Activated T-cell treated with anti-CD3 and anti-CD28 coated beads, Interleukin-2, amount 50 U/mL, for 1 hour (primary cell): ENCODE results near the gene SDK1.
A peak's percentile ranks its signal among the peaks of the same experiment; 100 is the strongest.

ENCODE experiments used
- DNase-seq: peaks from one replicate; pipeline ENCODE4 v3.0.0-alpha.2; 2020

SDK1 gene

GRCh38 chr7:3300651-3301448 lies at the start of gene SDK1:
TSS of gene SDK1 (plus strand) at chr7:3301252. CDS start at chr7:3301587, 335 bp downstream.
- peak; percentile 95 for DNase-seq

DNA sequence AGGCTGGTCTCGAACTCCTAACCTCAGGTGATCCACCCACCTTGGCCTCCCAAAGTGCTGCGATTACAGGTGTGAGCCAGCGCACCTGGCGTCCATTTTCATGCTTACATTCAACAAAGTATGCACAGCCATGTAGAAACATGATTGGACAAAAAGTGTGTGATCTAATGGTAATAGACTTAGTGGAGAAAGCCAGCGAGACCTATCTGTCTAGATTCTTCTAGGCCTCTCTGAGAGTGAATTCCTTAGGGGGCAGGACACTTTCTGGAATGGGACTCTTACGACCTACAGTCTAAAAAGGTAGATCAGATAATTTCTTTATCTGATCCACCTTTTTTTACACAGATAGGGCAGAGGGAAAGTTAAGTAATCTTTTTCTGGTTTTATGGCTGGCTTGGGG lies 46.3 kb upstream of the SDK1 start:
- no peak for DNase-seq

DNA sequence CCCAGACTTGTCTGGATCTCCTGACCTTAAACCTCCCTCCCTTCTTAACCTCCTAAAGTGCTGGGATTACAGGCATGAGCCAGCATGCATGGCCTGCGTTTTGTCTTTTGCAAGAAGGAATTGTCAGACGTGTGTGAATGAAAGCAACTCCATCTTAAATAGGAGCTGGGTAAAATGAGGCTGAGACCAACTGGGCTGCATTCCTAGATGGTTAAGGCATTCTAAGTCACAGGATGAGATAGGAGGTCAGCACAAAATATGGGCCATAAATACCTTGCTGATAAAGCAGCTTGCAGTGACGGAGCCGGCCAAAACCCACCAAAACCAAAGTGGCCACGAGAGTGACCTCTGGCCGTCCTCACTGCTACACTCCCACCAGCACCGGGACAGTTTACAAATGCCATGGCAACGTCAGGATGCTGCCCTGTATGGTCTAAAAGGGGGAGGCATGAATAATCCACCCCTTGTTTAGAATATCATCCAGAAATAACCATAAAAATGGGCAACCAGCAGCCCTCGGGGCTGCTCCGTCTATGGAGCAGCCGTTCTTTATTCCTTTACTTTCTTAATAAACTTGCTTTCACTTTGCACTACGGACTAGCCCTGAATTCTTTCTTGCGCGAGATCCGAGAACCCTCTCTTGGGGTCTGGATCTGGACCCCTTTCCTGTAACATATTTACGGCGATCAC lies 41.2 kb upstream of the SDK1 start:
- DNase-seq = no peak

- DNase-seq = no peak
These were observed 40.7 kb upstream of the SDK1 start for GRCh38 chr7:3260401-3260715.

- DNase-seq = no peak
These were observed 36.2 kb upstream of the SDK1 start for GRCh38 chr7:3264693-3265339.

- DNase-seq = no peak
These were observed 35.7 kb upstream of the SDK1 start for GRCh38 chr7:3265388-3265787.

DNA sequence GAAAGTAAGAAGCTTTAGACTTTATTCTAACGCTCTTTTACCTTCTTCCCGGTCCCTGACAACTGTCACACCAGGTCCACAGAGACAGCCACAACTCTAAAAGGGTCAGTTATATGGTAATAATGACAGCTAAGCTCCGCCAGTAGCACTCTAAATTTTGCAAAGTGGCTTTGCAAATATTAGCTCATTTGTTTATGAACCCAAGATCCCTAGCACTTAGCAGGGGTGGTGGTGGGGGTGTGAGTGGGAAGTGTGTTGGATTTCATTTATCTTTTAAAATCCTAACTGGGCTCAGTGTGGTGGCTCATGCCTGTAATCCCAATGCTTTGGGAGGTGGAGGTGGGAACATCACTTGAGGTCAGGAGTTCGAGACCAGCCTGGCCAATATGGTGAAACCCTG lies 34.8 kb upstream of the SDK1 start:
- DNase-seq = no peak

- DNase-seq = no peak
These were observed 32.9 kb upstream of the SDK1 start for GRCh38 chr7:3267966-3268690.

DNA sequence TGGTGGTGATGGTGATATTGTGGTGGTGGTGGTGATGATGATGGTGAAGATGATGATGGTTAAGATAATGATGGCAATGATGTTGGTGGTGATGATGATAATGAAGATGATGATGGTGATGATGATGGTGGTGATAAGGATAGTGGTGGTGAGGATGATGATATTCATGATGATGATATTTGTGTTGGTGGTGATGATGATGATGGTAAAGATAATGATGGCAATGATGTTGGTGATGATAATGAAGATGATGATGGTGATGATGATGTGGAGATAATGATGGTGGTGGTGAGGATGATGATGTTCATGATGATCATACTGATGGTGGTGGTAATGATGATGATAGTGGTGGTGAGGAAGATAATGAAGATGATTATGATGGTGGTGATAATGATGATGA lies 30.7 kb upstream of the SDK1 start:
- DNase-seq = no peak

DNA sequence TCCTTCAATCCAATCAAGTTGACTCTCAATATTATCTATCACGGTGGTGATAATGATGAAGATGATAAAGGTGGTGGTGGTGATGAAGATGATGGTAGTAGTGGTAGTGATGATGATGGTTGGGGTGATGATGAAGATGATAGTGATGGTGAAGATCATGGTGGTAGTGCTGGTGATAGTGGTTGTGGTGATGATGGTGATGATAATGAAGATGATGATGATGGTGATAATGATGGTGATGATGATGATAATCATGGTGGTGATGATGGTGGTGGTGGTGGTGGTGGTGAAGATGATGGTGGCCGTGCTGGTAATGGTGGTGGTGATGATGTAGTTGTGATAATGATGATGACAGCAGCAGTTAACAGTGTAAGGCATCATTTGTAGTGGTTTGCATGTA lies 29.8 kb upstream of the SDK1 start:
- DNase-seq = no peak

DNA sequence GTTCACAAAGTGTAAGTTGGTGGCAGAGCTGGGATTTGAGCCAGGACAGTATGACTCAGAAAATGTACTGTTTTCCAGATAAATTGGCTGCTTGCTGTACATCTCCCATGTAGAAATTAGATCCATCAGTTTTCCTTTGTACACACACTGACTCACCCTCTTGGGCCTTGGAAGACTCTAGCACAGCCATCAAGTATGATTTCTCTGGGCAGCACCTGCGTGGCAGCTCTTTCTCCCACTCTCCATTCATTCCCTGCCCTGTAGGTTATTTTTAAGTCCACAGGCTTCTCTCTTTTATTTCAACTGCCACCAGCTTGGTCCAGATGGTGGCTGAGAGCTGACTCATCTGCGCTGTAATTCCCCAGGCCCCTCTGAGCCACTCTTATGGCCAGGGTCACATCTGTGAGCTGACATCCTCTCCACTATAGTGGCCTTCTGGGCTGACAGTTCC lies 28.3 kb upstream of the SDK1 start:
- DNase-seq = no peak

- no peak for DNase-seq
These were observed 26.9 kb upstream of the SDK1 start for GRCh38 chr7:3274131-3274530.

DNA sequence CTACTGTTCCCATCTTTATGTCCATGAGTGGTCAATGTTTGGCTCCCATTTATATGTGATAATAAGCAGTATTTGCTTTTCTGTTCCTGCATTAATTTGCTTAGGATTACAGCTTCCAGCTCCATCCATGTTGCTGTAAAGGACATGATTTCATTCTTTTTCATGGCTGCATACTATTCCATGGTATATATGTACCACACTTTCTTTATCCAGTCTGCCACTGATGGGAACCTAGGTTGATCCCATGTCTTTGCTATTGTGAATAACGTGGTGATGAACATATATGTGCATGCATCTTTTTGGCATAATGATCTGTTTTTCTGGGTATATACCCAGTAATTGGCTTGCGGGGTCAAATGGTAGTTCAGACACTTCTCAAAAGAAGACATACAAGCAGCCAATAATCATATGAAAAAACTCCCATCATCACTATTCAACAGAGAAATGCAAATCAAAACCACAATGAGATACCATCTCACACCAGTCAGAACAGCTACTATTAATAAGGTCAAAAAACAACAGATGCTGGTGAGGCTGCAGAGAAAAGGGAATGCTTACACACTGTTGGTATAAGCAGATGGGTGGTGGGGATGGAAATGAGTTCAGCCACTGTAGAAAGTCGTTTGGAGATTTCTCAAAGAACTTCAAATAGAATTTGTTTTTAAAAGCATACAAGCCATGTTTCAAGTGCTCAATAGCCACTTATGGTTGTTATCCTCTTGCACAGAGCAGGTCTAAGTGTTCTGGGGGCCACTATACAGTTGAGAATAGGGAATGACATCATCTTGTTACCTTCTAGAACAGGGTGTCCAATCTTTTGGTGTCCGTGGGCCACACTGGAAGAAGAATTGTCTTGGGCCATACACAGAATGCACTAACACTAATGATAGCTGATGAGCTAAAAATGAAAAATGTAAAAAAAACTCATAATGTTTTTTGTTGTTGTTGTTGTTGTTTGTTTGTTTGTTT lies 23.2 kb upstream of the SDK1 start:
- no peak for DNase-seq

DNA sequence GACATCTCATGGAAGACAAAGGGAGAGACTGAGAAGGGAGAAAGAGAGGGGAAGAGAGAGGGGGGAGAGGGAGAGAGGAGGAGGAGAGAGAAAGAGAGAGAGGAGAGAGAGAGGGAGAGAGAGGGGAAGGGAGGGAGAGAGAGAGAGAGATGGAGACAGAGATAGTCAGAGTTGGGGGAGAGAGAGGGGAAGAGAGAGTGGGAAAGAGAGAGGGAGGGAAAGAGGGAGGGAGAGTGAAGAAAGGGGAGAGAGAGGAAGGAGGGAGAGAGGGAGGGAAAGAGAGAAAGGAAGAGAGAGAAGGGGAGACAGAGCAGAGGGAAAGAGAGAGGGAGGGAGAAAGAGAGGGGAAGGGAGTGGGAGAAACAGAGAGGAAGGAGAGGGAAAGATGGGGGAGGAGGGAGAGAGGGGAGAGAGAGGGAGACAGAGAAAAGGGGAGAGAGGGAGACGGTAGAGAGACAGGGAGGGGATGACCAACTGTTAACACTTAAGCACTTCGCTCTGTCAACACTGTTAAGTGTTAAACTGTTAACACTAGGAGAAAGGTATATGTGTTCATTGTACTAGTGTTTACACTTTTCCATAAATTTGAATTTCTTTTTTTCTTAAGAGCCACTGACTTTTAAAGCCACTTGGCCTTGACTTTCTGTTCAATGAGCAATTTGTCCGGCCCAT lies 21.8 kb upstream of the SDK1 start:
- DNase-seq = no peak

GRCh38 chr7:3280445-3280844 lies 20.6 kb upstream of the SDK1 start:
- no peak for DNase-seq

- no peak for DNase-seq
These were observed 20.0 kb upstream of the SDK1 start for GRCh38 chr7:3280946-3281656.

DNA sequence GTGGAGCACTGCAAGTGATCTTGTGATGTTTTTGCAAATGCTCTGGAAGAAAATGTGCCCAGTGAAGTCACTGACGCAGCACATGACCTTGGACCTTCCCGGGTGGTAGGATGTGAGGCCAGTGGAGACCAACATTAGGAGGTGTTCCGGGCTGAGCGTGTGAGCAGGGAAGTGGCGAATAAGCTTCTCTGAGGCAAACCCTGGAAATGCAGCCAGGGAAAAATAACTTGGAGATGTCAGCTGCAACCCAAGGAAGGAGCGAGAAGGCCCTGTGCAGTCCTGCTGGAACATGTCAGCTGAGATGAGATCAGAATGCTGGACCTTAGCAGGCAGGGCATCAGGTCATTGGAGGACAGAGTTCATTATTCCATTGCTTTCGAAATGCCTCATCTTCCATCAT lies 18.6 kb upstream of the SDK1 start:
- DNase-seq = no peak

DNA sequence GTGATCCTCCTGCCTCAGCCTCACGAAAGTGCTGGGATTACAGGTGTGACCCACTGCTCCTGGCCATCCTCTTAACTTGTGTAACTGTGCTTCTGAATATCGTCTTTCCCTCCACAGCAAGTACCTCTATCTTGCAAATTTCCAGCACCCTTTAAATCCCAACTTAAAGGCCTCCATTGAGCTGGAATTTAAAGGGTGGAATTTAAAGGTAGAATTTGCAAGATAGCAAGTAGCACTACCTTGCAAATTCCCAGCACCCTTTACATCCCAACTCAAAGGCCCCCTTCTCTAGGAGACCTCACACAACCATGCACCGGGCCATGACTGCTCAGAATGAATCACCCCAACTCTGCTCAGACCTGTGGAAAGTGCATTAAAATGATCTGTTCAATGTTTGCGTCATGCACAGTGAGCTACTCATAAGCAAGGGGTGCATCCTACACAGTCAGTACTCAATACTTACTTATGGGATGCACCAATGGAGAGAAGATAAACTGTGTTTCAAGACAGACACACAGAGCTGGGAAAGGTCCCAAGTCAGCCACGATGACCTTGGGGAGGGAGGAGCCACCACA lies 17.8 kb upstream of the SDK1 start:
- DNase-seq = no peak

DNA sequence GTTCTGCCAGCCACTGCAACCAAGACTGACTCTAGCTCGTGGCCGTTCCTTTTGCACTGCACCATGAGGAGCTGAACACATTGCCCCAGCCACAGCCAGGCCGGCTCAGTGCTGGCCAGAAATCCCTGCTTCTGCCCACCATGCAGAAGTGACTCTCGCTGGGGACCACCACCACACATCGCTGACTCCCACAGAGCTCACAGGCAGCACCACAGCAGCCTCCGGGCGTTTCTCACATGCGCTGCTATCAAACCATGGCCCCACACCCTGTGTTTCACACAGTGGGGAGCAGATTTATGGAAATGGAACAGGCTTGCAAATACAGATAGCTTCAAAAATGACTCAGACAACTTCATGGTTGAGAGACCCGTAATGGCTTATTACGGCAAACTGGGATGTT lies 15.4 kb upstream of the SDK1 start:
- no peak for DNase-seq

GRCh38 chr7:3289996-3290395 lies 11.1 kb upstream of the SDK1 start:
- DNase-seq = no peak

DNA sequence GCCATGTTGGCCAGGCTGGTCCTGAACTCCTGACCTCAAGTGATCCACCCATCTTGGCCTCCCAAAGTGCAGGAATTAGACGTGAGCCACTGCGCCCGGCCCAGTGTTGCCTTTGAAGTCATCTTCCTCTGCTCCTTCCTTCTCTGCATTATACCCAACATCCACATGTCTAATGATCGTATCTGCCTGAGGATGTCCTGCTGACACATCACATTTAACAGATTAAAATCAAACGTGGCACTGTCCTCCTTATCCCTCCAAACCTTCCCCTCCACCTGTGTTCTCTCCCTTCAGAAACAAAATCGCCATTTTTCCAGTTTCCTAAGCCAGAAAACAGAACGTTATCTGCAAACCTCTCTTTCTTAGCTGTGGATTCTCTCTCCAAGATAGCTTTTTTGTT lies 8.4 kb upstream of the SDK1 start:
- DNase-seq = no peak
